ENCODE measurements around the gene LMBR1. TPM values are rescaled to one million over a fixed set of nuclear protein-coding genes. Genes with fewer than 3 reads are reported as not detected.
"Not testable (repeated sequence)": the region's sequence is repeated elsewhere in the genome, so short reads cannot be mapped to it uniquely, and the experiment has no call there.

Gene LMBR1
- total RNA-seq, 4 donors from 2014 or later = 25.2 to 68.3 (median 38.4) TPM

- no peaks in the 10 kb centered on the region for H3K36me3 ChIP-seq
- TF ChIP-seq CTCF (IDR thresholded peaks at IDR 0.05) = no peak
- TF ChIP-seq POLR2A (IDR thresholded peaks at IDR 0.05) = no peak
- intact Hi-C loops (cut with DNase I) = no loop called here
- no peak for DNase-seq
- peaks cover 0 to 28% (median 7%) of the 10 kb centered on the region in 3 donors for H3K4me1 ChIP-seq
- peaks cover 0 to 14% (median 0%) of the 10 kb centered on the region in 4 donors for H3K27me3 ChIP-seq
- no peak overlapping the region for H3K27ac ChIP-seq
- WGBS, 2 donors = 73 to 79% methylated on average over 3 to 4 of the region's 4 CpGs
- H3K9me3 ChIP-seq = no peaks in the 10 kb centered on the region
- no peak overlapping the region for H3K4me3 ChIP-seq
Observed at GRCh38 chr7:156906200-156906649, 13.2 kb upstream of the LMBR1 start.

- H3K36me3 ChIP-seq = no peaks in the 10 kb centered on the region
- peaks cover 0 to 20% (median 7%) of the 10 kb centered on the region in 3 donors for H3K4me1 ChIP-seq
- H3K4me3 ChIP-seq = no peak overlapping the region
- WGBS, 2 donors = 25 to 30% methylated on average over 10 of the region's 10 CpGs
- no peak for TF ChIP-seq POLR2A (IDR thresholded peaks at IDR 0.05)
- no peak for TF ChIP-seq CTCF (IDR thresholded peaks at IDR 0.05)
- DNase-seq = no peak
- H3K27me3 ChIP-seq = peaks cover 0 to 7% (median 0%) of the 10 kb centered on the region in 4 donors
- H3K27ac ChIP-seq = peak overlapping the region in 3 of 4 donors; percentile 22 to 63 (median 60)
- intact Hi-C loops (cut with DNase I) = no loop called here
- no peaks in the 10 kb centered on the region for H3K9me3 ChIP-seq
Observed at GRCh38 chr7:156903232-156903909, 10.4 kb upstream of the LMBR1 start.

GRCh38 chr7:156900093-156900492 is 7.1 kb upstream of the LMBR1 start:
- H3K27ac ChIP-seq; intact Hi-C loops (cut with DNase I); H3K27me3 ChIP-seq; H3K4me3 ChIP-seq; H3K36me3 ChIP-seq; H3K9me3 ChIP-seq; DNase-seq: not testable (repeated sequence)
- 60 to 71% methylated on average over 9 of the region's 9 CpGs for WGBS, 2 donors
- H3K4me1 ChIP-seq = peaks cover 0 to 21% (median 9%) of the 10 kb centered on the region in 3 donors

- H3K9me3 ChIP-seq = no peaks in the 10 kb centered on the region
- H3K36me3 ChIP-seq = no peaks in the 10 kb centered on the region
- TF ChIP-seq CTCF (IDR thresholded peaks at IDR 0.05) (no peak), POLR2A (IDR thresholded peaks at IDR 0.05) (no peak)
- intact Hi-C loops (cut with DNase I) = no loop called here
- no peak for DNase-seq
- no peak overlapping the region for H3K4me3 ChIP-seq
- H3K27me3 ChIP-seq = peaks cover 0 to 5% (median 0%) of the 10 kb centered on the region in 4 donors
- 88% methylated on average over 1 of the region's 1 CpG; no CpG with 5 or more reads in 1 of the 2 donors for WGBS, 2 donors
- H3K4me1 ChIP-seq = peaks cover 4 to 29% (median 15%) of the 10 kb centered on the region in 3 donors
- H3K27ac ChIP-seq = no peak overlapping the region
Observed at GRCh38 chr7:156898938-156899337, 6.0 kb upstream of the LMBR1 start.

GRCh38 chr7:156897673-156898072 is 4.7 kb upstream of the LMBR1 start:
- intact Hi-C loops (cut with DNase I) = no loop called here

More at GRCh38 chr7:156897673-156898072, 4.7 kb upstream of the LMBR1 start:
- Histone ChIP-seq H3K4me3 (no peak overlapping the region), H3K27ac (no peak overlapping the region), H3K36me3 (no peaks in the 10 kb centered on the region), H3K9me3 (no peaks in the 10 kb centered on the region), H3K4me1 (peaks cover 6 to 20% (median 13%) of the 10 kb centered on the region in 3 donors), H3K27me3 (no peaks in the 10 kb centered on the region)
- no peak for TF ChIP-seq POLR2A (IDR thresholded peaks at IDR 0.05)
- no peak for TF ChIP-seq CTCF (IDR thresholded peaks at IDR 0.05)
- WGBS, 2 donors = 45 to 58% methylated on average over 8 of the region's 8 CpGs
- DNase-seq = no peak

Measured in esophagus squamous epithelium (tissue), 5 donors.